ENCODE measurements around the gene KLK15.
"Not testable (repeated sequence)": the region's sequence is repeated elsewhere in the genome, so short reads cannot be mapped to it uniquely, and the experiment has no call there.

The KLK15 gene

DNA sequence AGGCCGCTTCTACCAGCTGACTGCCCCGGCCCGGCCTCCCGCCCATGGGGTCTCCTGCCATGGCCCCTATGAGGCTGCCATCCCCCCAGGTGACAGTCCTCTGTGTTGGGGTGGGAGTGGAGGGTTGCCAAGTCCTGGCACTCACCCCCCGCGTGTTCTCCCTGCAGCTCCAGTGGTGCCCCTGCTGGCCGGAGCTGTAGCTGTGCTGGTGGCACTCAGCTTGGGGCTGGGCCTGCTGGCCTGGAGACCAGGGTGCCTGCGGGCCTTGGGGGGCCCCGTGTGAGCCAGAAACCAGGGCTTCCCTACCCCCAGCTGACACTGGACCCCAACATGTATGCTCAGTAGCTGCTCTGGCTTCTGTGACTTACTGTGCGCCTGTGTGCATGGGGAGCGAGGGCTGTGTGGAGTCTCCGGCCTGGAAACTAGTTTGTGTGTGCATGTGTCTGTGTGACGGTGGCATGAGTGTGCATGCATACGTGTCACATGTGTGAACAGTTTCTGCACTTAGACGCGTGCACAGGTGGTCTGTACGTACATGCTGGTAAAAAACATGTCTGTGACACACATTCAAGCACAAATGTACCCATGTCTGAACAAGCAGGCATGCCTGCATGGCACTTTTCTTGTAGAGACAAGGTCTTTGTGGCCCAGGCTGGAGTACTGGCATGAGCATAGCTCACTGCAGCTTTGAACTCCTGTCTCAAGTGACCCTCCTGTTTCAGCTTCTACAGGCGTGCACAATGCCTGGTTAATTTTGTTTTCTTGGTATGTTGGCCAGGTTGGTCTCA is 38.3 kb downstream of the KLK15 start:
- DNase-seq = no peak

DNA sequence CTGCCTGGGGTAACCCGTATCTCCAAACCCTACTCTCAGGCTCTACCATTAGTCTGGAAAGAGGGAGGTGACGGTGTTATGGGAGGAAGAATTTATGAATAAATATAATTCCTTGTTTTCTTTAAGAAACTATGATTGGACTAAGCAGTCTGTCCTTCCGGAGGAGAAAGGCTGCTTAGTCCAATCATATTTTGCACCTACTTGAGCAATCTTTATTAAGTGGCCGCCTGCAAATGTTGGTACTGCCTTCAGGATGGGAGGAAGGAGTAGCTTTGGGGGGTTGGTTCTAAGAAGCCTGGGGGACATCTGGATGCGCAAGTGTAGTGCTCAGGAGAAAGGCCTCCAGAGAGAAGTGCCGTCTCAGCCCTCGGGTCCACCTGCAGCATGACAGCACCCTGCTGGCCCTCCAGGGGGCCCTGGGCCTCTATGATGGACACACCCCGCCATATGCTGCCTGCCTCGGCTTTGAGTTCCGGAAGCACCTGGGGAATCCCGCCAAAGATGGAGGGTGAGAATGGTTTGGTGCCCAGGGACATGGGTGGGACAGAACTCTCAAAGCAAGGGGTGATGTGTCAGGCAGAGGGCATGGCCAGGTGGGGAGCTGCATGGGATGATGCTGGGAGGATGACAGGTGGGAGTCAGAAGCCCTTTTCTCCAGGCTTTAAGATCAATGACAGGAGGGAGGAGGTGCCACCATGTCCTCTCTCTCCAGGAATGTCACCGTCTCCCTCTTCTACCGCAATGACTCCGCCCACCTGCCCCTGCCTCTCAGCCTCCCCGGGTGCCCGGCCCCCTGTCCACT is 39.1 kb downstream of the KLK15 start:
- no peak for DNase-seq

DNA sequence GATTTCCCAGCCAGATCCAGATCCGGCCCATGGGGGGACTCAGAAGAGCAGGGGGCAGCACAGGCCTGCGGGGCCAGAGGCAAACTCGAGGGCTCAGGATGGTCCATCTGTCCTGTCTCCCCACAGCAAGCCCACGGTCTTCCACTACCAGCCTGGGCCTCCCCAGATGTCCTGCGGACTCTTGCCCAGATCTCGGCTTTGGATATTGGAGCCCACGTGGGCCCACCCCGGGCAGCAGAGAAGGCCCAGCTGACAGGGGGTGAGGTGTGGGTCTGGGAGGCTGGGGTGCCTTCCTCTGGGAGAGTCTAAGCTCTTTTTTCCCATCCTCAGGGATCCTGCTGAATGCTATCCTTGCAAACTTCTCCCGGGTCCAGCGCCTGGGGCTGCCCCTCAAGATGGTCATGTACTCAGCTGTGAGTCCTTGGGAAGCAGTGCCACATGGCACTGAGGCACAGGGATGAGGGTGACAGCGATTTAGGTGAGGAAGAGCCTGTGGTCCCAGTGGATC is 39.8 kb downstream of the KLK15 start:
- no peak for DNase-seq

DNA sequence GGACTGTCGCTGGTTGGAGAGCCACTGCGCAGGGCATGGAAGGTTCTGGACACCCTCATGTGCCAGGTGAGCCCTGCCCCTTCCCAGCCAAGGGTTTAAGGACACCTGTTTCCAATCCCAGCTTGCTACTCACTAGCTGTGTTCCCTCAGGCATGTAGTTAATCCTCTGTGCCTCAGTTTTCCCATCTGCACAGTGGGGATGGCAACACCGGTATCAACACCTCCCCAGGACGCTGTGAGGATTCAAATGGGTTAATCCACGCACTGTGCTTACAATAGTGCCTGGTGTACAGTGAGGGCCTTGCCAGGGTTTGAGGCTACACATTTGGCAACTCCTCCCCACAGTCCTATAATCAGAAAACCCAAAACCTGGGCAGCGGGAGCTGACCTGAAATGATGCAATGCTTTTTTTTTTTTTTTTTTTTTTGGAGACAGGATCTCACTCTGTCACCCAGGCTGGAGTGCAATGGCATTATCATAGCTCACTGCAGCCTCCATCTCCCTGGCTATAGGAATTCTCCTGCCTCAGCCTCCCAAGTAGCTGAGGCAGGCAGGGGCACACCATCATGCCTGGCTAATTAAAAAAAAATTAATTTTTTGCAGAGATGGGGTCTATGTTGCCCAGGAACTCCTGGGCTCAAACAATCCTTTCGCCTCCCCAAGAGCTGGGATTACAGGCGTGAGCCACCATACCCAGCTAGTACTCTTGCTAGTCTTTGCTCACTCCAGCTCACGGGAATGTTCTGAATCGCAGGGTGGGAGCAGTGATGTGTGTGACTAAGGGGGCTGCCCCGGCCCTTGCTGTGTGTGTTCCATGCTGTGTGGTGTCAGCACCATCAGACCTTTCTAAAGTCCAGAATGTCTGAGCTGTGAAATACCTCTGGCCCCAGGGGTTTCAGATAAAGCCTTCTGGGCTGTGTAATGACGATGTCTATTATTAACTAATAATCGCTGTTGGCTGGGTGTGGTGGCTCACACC is 40.8 kb downstream of the KLK15 start:
- DNase-seq = no peak

DNA sequence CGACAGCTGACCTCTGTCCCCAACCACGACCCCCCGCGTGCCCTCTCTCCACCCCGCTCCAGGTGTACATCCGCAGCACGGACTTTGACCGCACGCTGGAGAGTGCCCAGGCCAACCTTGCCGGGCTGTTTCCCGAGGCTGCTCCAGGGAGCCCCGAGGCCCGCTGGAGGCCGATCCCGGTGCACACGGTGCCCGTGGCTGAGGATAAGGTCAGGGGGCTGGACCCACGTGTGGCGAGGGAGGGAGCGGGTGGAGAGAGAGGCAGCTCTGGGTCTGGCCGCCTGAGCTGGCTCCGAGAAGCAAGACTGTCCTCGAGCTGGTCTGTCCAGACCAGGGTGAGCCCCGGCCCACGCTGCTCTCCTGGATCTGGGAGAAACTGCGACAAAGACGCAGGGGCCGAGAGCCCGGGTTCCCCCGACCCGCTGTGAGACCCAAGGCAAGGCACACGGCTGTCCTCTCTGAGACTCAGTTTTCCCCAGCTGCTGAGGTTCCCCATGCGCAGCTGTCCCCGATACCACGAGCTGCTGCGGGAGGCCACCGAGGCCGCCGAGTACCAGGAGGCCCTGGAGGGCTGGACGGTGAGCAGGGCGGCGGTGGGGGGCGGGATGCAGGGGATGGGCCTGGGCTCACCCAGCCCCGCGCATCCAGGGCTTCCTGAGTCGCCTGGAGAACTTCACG is 41.6 kb downstream of the KLK15 start:
- DNase-seq = no peak

DNA sequence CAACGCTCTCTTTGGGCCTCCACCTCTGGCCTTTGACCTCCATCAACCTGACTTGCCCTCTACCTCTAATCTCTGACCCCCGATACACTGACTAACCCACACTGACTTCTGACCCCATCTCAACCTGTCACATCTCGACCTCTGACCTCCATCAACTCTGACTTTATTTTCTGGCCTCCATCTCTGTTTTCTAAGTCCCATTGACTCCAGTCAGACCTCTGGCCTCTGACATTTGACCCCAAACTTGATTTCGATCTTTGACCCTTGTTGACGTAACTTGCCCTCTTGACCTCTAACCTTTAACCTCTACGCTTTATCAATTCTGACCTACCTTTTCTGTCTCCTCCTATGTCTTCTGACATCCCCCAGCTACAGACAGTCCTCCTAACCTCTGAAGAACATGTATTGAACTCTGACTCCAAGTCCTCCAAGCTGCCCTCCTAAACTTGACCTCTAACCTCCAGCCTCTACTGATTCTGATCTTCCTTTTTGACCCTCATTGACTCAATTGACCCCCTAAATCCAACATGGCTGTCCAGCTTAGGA is 42.4 kb downstream of the KLK15 start:
- DNase-seq = no peak

DNA sequence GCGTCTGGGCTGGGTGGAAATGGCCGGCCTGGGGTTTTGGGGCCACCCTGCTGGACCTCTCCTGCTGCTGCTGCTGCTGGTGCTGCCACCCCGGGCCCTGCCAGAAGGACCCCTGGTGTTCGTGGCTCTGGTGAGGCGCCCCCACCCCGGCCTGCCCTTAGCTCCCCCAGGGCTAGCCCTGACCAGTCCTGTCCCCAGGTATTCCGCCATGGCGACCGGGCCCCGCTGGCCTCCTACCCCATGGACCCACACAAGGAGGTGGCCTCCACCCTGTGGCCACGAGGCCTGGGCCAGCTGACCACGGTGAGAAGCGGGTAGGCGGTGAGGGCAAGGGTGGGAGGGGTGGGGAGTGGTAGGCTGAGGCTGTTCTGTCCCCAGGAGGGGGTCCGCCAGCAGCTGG is 43.0 kb downstream of the KLK15 start, which contains the start of gene ACP4:
Gene ACP4, plus strand, starts transcription at position 20 of the 400 bp plus-strand sequence. Its CDS starts 0 bp downstream, at position 20.
- no peak for DNase-seq

DNA sequence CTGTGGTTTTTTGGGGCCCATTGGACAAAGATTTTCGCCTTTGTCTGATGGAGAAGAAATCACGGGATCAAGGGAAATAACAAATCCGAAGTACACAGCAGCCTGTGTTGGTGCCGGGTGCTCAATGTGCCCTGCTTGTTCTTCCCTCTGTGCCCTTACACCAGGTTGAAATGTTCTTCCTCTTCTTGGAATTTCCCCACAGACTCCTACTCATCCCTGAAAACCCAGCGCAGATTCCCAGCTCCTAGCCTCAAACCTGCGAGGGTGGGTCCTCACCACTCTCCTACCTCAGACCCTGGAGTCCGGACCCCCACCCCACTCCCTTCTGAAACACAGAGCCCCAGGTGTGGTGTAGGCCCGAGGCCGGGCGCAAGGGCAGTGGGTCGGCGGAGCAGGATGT is 48.0 kb downstream of the KLK15 start:
- DNase-seq = no peak

DNA sequence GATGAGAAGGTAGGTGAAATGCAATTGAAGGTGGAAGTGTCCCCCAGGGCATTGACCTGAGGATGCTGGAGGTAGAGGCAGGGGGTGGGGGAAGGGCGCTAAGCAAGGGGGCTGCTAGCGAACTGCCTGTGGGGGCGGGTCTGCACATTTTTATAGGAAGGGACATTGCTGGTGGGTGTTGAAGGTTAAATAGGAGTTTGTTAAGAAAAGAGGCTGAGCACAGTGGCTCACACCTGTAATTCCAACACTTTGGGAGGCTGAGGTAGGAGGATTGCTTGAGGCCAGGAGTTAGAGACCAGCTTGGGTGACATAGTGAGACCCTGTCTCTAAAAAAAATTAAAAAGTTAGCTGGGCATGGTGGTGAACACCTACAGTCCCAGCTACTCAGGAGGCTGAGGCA is 48.7 kb downstream of the KLK15 start:
- DNase-seq = no peak

DNA sequence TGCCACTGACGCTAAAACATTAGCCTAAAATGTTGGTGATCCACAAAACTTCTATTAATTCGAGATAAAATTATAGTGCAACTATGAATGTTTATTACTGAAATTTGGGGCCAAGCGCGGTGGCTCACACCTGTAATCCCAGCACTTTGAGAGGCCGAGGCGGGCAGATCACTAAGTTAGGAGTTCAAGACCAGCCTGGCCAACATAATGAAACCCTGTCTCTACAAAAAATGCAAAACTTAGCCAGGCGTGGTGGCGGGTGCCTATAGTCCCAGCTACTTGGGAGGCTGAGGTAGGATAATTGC is 49.6 kb downstream of the KLK15 start:
- not testable (repeated sequence) for DNase-seq

DNA sequence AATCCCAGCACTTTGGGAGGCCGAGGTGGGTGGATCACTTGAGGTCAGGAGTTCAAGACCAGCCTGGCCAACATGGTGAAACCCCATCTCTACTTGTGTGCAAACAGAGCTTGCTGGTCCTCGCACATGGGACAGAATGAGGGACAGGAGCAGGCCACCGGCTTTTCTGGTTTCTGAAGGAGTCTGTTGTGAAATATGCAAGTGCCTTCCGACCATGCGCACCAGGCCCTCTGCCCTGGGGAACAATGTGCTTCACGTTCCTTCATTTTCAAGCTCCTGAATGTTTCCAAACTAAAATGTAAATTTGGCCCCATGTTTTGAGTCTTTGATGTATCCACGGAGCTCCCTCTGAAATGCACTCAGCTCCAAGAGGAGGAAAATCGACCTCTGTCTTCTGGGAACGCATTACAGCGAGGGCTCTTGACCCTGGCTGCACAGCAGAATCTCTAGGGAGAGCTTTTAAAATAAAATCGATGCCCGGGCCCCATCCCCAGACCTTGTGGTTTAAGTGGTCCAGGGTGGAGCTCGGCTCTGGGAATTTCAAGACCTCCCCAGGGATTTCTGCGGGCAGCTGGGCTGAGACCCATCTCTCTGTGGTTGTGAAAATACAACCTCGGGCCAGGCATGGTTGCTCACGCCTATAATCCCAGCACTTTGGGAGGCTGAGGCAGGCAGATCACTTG is 52.5 kb downstream of the KLK15 start:
- DNase-seq = no peak

DNA sequence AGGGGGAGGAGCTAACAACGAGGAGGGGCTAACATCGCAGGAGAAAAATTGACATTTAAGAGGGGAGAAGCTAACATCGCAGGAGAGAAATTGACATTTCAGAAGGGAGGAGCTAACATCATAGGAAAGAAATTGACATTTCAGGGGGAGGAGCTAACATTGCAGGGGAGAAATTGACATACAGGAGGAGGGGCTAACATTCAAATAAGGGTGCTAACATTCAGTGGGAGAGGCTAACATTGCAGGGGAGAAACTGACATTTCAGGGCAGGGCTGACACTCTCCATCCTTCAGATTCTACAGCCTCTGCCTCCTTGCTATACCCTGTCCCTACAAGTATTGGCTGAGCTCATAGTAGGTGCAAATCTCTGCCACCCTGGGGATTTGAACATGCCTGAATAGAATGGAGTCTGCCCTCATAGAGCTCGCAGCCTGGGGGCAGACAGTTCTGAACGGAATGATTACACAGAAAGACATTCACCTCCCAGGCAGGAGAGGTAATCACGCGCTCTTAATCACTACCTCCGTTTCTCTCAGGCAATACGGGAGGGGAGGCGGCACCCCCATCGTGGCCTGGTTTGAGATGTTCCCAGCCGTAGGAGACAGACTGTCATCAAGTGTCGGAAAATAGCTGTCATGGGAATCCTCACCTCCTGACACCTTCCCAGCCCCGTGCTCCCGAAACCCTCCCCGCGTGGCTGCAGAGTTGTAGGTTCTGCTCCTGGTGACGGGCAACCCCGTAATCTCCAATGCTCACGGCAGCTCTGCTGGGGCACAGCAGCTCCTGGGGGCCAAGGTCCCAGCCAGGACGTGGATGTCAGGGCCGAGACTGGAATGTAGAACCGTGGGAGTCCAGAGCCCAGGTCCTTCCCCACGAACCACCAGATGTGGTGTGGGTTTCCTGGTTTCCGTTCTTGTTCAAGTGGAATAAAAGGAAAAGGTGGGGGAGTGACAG is 53.6 kb downstream of the KLK15 start:
- no peak for DNase-seq

DNA sequence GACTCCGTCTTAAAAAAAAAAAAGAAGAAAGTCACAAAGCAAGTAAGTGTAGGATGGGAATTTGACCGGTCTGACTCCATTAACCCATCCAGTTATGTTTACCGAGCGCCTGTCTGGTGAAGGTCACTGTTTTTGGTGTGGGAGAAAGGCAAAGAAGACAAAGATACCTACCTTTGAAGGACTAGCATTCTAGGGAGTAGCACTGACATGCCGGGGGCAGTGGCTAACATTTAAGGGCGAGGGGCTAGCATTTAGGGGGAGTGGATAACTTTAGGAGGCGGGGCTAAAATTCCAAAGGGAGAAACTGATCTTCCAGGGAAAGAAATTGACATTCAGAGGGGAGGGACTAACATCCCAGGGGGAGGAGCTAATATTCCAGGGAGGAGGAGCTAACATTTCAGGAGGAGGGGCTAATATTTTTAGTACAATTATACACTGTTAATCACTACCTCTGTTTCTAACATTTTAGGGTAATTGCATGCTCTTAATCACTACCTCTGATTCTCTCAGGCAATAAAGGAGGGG is 54.4 kb downstream of the KLK15 start:
- no peak for DNase-seq

DNA sequence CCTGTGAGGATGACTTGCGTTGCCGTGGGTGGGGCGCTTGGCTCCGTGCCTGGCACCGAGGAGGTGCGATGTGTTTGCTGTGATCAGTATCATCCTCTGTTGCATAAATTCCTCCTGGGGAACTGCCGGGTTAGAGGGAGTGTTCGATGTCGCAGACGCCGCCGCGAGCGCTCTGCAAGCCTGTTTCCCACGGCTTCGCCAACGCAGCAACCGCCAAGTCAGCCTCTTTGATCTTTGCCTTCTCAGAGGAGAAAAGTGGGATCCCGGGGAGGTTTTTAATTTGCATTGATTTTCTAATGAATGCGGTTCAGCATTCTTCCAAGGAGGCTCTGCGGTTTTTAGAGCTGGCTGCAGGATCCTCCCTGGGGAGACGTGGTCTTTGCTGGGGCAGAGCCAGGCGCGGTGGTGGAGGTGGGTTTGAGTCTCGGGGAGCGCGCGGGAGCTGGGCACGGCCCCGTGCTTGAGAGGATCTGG is 55.5 kb downstream of the KLK15 start:
- no peak for DNase-seq

DNA sequence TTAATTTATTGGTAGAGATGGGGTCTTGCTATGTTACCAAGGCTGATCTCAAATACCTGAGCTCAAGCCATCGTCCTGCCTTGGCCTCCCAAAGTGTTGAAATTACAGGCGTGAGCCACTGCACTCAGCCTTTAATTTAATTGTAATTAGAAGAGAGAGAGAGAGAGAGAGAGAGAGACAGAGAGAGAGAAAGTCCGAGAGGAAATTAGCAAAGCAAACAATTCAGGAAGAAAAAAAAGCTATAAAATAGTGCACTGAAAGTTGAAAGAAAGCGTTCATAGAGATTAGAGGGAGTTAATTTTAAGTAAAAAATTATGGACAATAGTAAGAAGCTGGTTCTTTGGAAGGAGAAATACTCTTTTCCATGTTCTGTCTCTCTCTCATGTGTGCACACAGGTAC is 56.1 kb downstream of the KLK15 start:
- no peak for DNase-seq

DNA sequence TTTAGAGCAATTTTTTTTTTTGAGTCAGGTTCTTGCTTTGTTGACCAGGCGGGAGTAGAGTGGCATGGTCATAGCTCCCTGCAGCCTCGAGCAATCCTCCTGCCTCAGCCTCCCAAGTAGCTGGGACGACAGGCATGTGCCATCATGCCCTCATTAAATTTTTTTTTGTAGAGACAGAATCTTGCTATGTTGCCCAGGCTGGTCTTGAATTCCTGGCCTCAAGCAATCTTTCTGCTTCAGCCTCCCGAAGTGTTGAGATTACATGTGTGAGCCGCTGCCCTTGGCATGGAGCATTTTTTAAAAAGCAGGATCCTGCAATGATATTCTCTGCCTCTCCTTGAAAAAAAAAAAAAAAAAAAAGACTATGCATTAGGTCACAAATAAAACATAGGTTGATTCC is 57.2 kb downstream of the KLK15 start:
- no peak for DNase-seq
